GM10248 (cell line): ENCODE data around the gene PDE11A.

Experiments
- CTCF ChIA-PET: fragments of 300-600 bp; sonication (Branson Sonifier 250); formaldehyde crosslinking; extraction: SDS; loops from one replicate; lab custom pipeline; 2021; ENCODE audit warnings: antibody characterized with exemption; lab: Yijun Ruan, JAX
- POLR2A ChIA-PET: fragments of 350-650 bp; sonication (Branson Sonifier 250); formaldehyde crosslinking; extraction: SDS; loops from one replicate; lab custom pipeline; 2020; ENCODE audit warnings: antibody characterized with exemption; lab: Yijun Ruan, JAX
- DNase-seq: peaks from one replicate; pipeline ENCODE4 v3.0.0; 2012; ENCODE audit errors: extremely low spot score
- TF ChIP-seq, protein P1 (sequence below): IDR thresholded peaks from 2 replicates; pipeline ENCODE4 v1.5.1; 2012; ENCODE audit warnings: mild to moderate bottlenecking, low read depth; ENCODE audit errors: extremely low read depth, missing control alignments, control extremely low read depth

PDE11A gene

DNA sequence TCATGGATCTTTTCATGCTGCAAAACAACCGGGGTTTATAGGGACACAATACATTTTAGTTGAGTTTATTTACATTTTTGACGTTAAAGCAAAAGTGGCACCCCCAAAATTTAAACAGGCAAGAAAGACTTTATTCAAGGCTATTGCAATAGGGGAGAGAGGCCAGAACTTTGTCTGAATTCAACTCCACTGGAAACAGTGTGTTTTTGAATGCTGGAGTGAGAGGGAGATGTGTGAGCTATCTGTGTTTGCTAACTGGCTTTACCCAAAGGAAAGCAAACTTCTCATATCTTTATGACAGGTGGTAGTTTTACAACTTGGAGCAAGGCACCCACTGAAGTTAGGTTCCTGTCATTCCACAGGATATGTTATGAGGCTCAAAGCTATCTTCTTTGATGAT is 472.6 kb downstream of the PDE11A start:
- TF ChIP-seq, protein P1, sequence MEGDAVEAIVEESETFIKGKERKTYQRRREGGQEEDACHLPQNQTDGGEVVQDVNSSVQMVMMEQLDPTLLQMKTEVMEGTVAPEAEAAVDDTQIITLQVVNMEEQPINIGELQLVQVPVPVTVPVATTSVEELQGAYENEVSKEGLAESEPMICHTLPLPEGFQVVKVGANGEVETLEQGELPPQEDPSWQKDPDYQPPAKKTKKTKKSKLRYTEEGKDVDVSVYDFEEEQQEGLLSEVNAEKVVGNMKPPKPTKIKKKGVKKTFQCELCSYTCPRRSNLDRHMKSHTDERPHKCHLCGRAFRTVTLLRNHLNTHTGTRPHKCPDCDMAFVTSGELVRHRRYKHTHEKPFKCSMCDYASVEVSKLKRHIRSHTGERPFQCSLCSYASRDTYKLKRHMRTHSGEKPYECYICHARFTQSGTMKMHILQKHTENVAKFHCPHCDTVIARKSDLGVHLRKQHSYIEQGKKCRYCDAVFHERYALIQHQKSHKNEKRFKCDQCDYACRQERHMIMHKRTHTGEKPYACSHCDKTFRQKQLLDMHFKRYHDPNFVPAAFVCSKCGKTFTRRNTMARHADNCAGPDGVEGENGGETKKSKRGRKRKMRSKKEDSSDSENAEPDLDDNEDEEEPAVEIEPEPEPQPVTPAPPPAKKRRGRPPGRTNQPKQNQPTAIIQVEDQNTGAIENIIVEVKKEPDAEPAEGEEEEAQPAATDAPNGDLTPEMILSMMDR = no peak
- DNase-seq = no peak
- ChIA-PET CTCF (no interaction called here), POLR2A (no interaction called here)

DNA sequence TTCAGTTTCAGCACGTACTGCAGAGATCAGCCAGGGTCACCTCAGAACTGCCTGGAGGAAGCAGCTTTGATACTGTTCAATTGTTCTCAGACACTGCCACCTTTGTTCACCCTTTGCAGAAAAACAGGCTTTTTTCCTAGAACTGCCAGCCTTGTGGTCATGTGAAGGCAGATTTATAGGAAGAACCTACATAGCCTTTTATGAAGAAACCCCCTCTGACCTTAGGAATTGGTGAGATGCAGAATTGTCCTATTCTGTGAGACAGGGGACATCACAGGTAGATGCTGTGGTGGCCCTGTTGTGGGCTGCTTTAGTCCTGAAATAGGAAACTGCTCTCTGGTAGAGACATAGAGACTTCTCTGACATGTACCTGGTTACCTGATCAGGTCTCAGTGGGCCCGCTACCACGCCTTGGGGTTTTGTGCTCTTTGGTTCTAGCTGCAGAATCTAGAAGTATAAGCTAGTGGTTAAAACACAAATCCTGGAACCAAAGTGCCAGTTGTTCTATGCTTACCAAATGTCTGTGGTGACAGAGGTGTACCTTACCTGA is 473.4 kb downstream of the PDE11A start:
- DNase-seq = no peak
- TF ChIP-seq, protein P1 = no peak
- ChIA-PET POLR2A (no interaction called here), CTCF (interaction anchor here (2.1 kb wide), 1 partner anchor 66 kb away, joined by 4 read pairs; no protein-coding TSS in a partner anchor)

DNA sequence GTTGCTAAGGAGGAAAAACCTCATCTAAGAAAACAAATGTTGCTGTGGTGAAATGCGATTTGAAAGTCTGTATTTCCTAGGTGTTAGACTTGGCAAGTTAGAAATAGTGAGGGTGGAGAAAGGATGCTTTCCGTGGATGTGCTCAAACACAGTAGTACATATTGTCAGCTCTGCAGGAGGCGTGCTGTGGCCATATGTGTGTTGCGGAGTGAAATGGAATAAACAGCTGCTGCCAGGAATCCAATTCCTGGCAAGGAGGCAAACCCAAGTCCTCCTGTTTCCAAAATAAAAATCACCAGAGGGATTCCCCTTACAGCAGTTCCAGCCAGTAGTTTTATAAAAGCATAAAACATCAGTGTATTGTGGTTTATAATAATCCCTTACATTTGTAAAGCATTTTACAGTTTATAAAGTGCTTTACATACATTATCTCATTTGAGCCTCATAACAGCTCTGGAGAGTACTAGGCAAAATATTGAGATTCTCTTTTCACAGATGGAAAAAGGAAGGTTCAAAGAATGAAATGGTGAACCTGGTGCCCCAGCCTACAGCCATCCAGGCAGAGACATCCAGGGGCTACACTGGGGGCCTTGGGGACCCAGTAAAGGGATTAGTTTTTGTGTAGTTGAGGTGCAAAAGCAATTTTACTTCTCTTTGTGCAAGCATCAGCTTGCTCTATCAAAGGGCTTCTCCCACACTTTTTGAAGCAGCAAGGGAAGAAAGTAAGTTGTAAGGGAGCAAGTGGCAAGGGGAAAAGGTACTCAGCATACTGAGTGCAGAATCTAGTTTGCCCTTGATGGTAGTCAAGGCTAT is 474.0 kb downstream of the PDE11A start:
- POLR2A ChIA-PET = no interaction called here
- CTCF ChIA-PET = interaction anchor here (0.9 to 2.1 kb wide), 2 partner anchors 17 to 66 kb away, joined by 4 read pairs; no protein-coding TSS in a partner anchor
- no peak for DNase-seq
- TF ChIP-seq, protein P1 = no peak

DNA sequence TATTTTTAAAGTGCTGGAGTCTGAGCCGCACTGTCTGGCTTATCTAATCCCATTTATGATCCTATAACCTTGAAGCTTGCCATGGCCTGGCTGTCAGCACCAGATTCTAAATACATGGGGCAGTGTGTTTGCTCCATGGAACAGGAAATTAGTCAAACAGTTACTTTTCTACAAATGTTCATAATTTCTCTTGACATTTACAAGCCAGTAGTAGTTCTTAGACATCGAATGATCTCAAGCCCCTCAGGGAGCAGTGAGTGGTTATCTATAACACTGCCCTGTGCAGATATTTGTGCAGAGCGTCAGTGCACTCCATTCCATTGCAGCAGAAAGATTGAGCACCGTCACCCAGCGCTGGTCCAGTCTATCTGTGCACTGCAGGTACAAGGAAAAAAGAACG is 474.8 kb downstream of the PDE11A start:
- CTCF ChIA-PET = interaction anchor here (0.9 to 2.1 kb wide), 3 partner anchors 12 to 65 kb away, joined by 3 to 4 read pairs (median 4); no protein-coding TSS in a partner anchor
- DNase-seq = no peak
- TF ChIP-seq, protein P1 = no peak
- POLR2A ChIA-PET = no interaction called here

DNA sequence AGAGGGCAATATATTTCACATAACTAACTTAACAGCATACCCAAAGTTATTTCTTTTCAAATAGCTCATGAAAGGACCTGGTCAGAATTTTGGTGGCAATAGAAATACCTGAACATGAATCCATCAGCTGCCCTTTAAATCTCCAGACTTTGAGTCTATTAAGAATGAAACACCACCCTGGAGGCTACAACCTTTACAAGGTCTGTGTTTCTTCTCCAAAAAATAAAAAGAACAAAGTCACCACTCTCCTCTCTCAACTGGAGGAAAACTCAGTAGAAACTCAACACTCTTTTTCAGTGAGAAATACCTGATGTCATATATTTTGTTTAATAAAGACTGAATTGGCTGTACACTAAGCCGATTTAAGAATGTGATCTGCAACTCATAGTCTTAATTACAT is 475.7 kb downstream of the PDE11A start:
- ChIA-PET CTCF (interaction anchor here (1.2 to 2.7 kb wide), 3 partner anchors 8 to 16 kb away, joined by 3 to 10 read pairs (median 9); no protein-coding TSS in a partner anchor), POLR2A (no interaction called here)

More for the DNA sequence above, 475.7 kb downstream of the PDE11A start:
- no peak for DNase-seq
- TF ChIP-seq, protein P1 = no peak
